Mucosa of rectum (tissue), 2 donors: ENCODE results near the gene SMOC2.

Source experiments
- H3K27ac ChIP-seq, 2 donors: one replicate each; pipeline ENCODE4 v1.7.0; 2013; ENCODE audit warnings: inconsistent platforms in 2 of 2, low read depth in 2 of 2, low read length in 2 of 2
- H3K27me3 ChIP-seq, 2 donors: one replicate each; pipeline ENCODE4 v1.7.0; 2013; ENCODE audit warnings: low read length in 2 of 2; ENCODE audit not compliant: control insufficient read depth in 2 of 2, insufficient read depth in 2 of 2
- H3K36me3 ChIP-seq, 2 donors: one replicate each; pipeline ENCODE4 v1.7.0; 2013; ENCODE audit warnings: low read length in 2 of 2; ENCODE audit not compliant: control insufficient read depth in 2 of 2, insufficient read depth in 2 of 2
- H3K4me1 ChIP-seq, 2 donors: one replicate each; pipeline ENCODE4 v1.7.0; 2013; ENCODE audit warnings: low read length in 2 of 2, mild to moderate bottlenecking in 1 of 2; ENCODE audit not compliant: control insufficient read depth in 2 of 2, insufficient read depth in 2 of 2
- H3K4me3 ChIP-seq, 2 donors: one replicate each; pipeline ENCODE4 v1.7.0; 2013; ENCODE audit warnings: low read length in 2 of 2
- H3K9ac ChIP-seq, 2 donors: one replicate each; pipeline ENCODE4 v1.7.0; 2013; ENCODE audit warnings: low read length in 2 of 2, low read depth in 1 of 2, mild to moderate bottlenecking in 1 of 2
- H3K9me3 ChIP-seq, 2 donors: one replicate each; pipeline ENCODE4 v1.7.0; 2013; ENCODE audit warnings: low read length in 2 of 2; ENCODE audit not compliant: control insufficient read depth in 2 of 2
- donor health status: healthy.
- donor health status: Normal muscosa, but diverticular disease.

SMOC2 gene

GRCh38 chr6:168708984-168709383 lies 268.0 kb downstream of the SMOC2 start:
- H3K9me3 ChIP-seq = no peaks in the 10 kb centered on the region
- H3K27ac ChIP-seq = no peak overlapping the region
- no peak overlapping the region for H3K4me3 ChIP-seq
- peaks cover 0 to 3% of the 10 kb centered on the region in 2 donors for H3K4me1 ChIP-seq
- H3K36me3 ChIP-seq = no peaks in the 10 kb centered on the region
- H3K27me3 ChIP-seq = no peaks in the 10 kb centered on the region
- H3K9ac ChIP-seq = no peak overlapping the region

DNA sequence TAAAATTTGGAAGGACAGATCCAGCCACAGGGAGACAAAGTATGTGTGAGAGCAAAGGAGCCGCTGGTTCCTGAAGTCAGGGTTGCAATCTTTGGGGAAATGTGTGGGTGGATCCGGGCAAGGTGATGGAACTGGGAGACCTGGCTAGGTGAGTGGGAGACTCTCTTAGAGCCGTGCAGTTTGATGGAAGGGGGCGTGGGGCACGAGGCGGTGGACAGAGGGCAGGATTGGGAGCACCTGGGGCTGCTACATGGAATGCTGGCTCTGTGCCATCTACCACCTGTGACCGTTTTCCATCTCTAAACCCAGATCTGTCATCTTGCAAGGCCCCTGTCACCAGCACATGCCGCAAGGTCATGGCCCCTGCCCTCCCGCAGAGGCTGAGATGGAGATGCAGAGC lies 268.4 kb downstream of the SMOC2 start:
- no peaks in the 10 kb centered on the region for H3K36me3 ChIP-seq
- peaks cover 0 to 3% of the 10 kb centered on the region in 2 donors for H3K4me1 ChIP-seq
- no peaks in the 10 kb centered on the region for H3K27me3 ChIP-seq
- no peak overlapping the region for H3K9ac ChIP-seq
- H3K4me3 ChIP-seq = no peak overlapping the region
- H3K9me3 ChIP-seq = peaks cover 0 to 1% of the 10 kb centered on the region in 2 donors
- no peak overlapping the region for H3K27ac ChIP-seq

DNA sequence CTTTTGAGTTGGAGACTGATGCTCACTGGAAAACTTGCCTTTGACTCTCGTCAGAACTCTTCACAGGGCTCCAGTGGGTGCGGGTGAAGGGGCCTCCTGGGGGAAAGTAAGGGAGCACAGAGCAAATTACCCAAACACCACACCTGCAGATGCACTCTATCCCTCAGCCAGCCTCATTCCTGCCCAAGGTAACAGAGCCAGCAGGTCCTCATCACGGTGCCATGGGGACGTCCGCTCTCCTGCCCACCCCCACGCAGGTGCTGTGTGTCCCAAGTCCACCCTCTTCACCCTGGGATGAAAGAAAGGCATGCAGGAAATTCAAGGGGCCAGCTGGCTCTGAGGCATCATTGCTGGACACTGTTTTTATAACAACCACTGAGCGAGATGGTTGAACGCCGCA lies 269.0 kb downstream of the SMOC2 start:
- Histone ChIP-seq H3K27me3 (no peaks in the 10 kb centered on the region), H3K4me3 (no peak overlapping the region), H3K9me3 (peaks cover 0 to 3% of the 10 kb centered on the region in 2 donors), H3K36me3 (no peaks in the 10 kb centered on the region), H3K4me1 (peaks cover 0 to 3% of the 10 kb centered on the region in 2 donors), H3K9ac (no peak overlapping the region), H3K27ac (no peak overlapping the region)

GRCh38 chr6:168711049-168711640 lies 270.2 kb downstream of the SMOC2 start:
- peaks cover 0 to 3% of the 10 kb centered on the region in 2 donors for H3K9me3 ChIP-seq
- no peak overlapping the region for H3K9ac ChIP-seq
- H3K4me1 ChIP-seq = peaks cover 0 to 3% of the 10 kb centered on the region in 2 donors
- no peaks in the 10 kb centered on the region for H3K36me3 ChIP-seq
- no peaks in the 10 kb centered on the region for H3K27me3 ChIP-seq
- no peak overlapping the region for H3K4me3 ChIP-seq
- H3K27ac ChIP-seq = no peak overlapping the region

GRCh38 chr6:168711666-168712300 lies 270.8 kb downstream of the SMOC2 start:
- Histone ChIP-seq H3K36me3 (no peaks in the 10 kb centered on the region), H3K4me3 (no peak overlapping the region), H3K9me3 (peaks cover 0 to 3% of the 10 kb centered on the region in 2 donors), H3K27ac (no peak overlapping the region), H3K27me3 (no peaks in the 10 kb centered on the region), H3K4me1 (peaks cover 0 to 3% of the 10 kb centered on the region in 2 donors), H3K9ac (no peak overlapping the region)

GRCh38 chr6:168712993-168713392 lies 272.0 kb downstream of the SMOC2 start:
- Histone ChIP-seq H3K9me3 (peaks cover 0 to 3% of the 10 kb centered on the region in 2 donors), H3K27me3 (no peaks in the 10 kb centered on the region), H3K9ac (no peak overlapping the region), H3K36me3 (no peaks in the 10 kb centered on the region), H3K27ac (no peak overlapping the region), H3K4me1 (peaks cover 0 to 3% of the 10 kb centered on the region in 2 donors), H3K4me3 (no peak overlapping the region)

GRCh38 chr6:168713839-168714238 lies 272.9 kb downstream of the SMOC2 start:
- Histone ChIP-seq H3K9me3 (peaks cover 0 to 3% of the 10 kb centered on the region in 2 donors), H3K4me3 (no peak overlapping the region), H3K4me1 (peaks cover 0 to 3% of the 10 kb centered on the region in 2 donors), H3K27ac (no peak overlapping the region), H3K36me3 (no peaks in the 10 kb centered on the region), H3K27me3 (no peaks in the 10 kb centered on the region), H3K9ac (no peak overlapping the region)

- H3K27me3 ChIP-seq = no peaks in the 10 kb centered on the region
- H3K4me1 ChIP-seq = peaks cover 0 to 3% of the 10 kb centered on the region in 2 donors
- H3K9ac ChIP-seq = no peak overlapping the region
- no peaks in the 10 kb centered on the region for H3K36me3 ChIP-seq
- no peak overlapping the region for H3K4me3 ChIP-seq
- H3K27ac ChIP-seq = no peak overlapping the region
- H3K9me3 ChIP-seq = peaks cover 0 to 3% of the 10 kb centered on the region in 2 donors
These were observed 273.7 kb downstream of the SMOC2 start for GRCh38 chr6:168714547-168715260.

DNA sequence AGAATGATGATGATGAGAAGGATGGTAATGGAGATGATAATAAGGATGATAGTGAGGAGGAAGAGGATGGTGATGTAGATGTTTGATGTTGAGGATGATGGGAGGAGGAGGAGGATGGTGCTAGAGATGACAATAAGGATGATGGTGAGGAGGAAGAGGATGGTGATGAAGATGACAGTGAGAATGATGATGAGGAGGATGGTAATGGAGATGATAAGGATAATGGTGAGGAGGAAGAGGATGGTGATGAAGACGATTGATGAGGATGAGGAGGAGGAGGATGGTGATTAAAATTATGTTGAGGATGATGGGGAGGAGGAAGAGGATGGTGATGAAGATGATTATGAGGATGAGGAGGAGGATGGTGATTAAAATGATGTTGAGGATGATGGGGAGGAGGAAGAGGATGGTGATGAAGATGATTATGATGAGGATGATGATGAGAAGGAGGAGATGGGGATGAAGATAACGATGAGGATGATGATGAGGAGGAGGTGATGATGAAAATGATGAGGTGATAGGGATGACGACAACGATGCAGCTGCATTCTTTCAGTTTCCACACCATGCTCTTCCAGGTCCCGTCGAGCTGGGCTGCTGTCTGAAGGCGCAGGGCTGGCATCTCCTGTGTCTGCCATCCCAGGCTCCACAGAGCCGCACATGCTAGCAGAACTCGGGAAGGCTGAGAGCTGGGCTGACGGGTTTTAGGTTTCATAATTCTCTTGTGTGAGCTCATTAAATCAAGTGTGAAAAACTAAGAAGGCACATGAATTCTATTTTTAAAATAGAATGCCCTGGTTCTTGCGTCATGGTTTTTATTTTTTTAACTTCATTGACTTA lies 274.9 kb downstream of the SMOC2 start:
- Histone ChIP-seq H3K9ac (no peak overlapping the region), H3K36me3 (no peaks in the 10 kb centered on the region), H3K4me1 (peaks cover 0 to 3% of the 10 kb centered on the region in 2 donors), H3K27ac (no peak overlapping the region), H3K4me3 (no peak overlapping the region), H3K9me3 (peaks cover 0 to 3% of the 10 kb centered on the region in 2 donors), H3K27me3 (no peaks in the 10 kb centered on the region)
